Measurements from ENCODE around the gene GJA10.
"Not testable (repeated sequence)": the region's sequence is repeated elsewhere in the genome, so short reads cannot be mapped to it uniquely, and the experiment has no call there.

The GJA10 gene

GRCh38 chr6:89894169-89894568, at the start of gene GJA10:
TSS of gene GJA10 (plus strand) at chr6:89894469. CDS start at chr6:89894469, 0 bp downstream.
- DNase-seq: no peak

GRCh38 chr6:89847513-89847912, 46.8 kb upstream of the GJA10 start:
- not testable (repeated sequence) for DNase-seq

GRCh38 chr6:89853068-89853467, 41.2 kb upstream of the GJA10 start:
- no peak for DNase-seq

GRCh38 chr6:89858041-89858440, 36.2 kb upstream of the GJA10 start:
- no peak for DNase-seq

GRCh38 chr6:89859744-89860143, 34.5 kb upstream of the GJA10 start:
- DNase-seq: no peak

- DNase-seq: no peak
Observed at GRCh38 chr6:89862273-89862672, 32.0 kb upstream of the GJA10 start.

- DNase-seq: no peak
Observed at GRCh38 chr6:89862698-89863097, 31.6 kb upstream of the GJA10 start.

- DNase-seq: no peak
Observed at GRCh38 chr6:89866024-89866678, 28.1 kb upstream of the GJA10 start.

- DNase-seq: no peak
Observed at GRCh38 chr6:89873721-89874120, 20.5 kb upstream of the GJA10 start.

GRCh38 chr6:89874438-89874837, 19.8 kb upstream of the GJA10 start:
- DNase-seq: no peak

- DNase-seq: no peak
Observed at GRCh38 chr6:89886378-89887120, 7.7 kb upstream of the GJA10 start.

- DNase-seq: no peak
Observed at GRCh38 chr6:89887452-89888137, 6.7 kb upstream of the GJA10 start.

GRCh38 chr6:89888138-89888514, 6.1 kb upstream of the GJA10 start:
- no peak for DNase-seq

- DNase-seq: no peak
Observed at GRCh38 chr6:89888871-89889270, 5.4 kb upstream of the GJA10 start.

GRCh38 chr6:89890845-89891528, 3.3 kb upstream of the GJA10 start:
- DNase-seq: not testable (repeated sequence)

- not testable (repeated sequence) for DNase-seq
Observed at GRCh38 chr6:89892577-89892976, 1.7 kb upstream of the GJA10 start.

GRCh38 chr6:89895276-89895874, 1.1 kb downstream of the GJA10 start:
- no peak for DNase-seq

- not testable (repeated sequence) for DNase-seq
Observed at GRCh38 chr6:89910001-89910901, 16.0 kb downstream of the GJA10 start.

- DNase-seq: no peak
Observed at GRCh38 chr6:89910902-89911240, 16.6 kb downstream of the GJA10 start.

- no peak for DNase-seq
Observed at GRCh38 chr6:89916136-89916920, 22.1 kb downstream of the GJA10 start.

- no peak for DNase-seq
Observed at GRCh38 chr6:89917216-89917615, 22.9 kb downstream of the GJA10 start.
